IMR-90 (cell line): Measurements from ENCODE around the gene ZNF132. TPM values are rescaled to one million over a fixed set of nuclear protein-coding genes. Genes with fewer than 3 reads are reported as not detected.
"Not testable (repeated sequence)": the region's sequence is repeated elsewhere in the genome, so short reads cannot be mapped to it uniquely, and the experiment has no call there.

ENCODE experiments used
- ATAC-seq: fragments of 200-7000 bp; cut with Tn5 transposase; 2 replicates; pipeline ENCODE4 v1.9.1; 2020; ENCODE audit warnings: low read depth, mild to moderate bottlenecking, moderate library complexity
- BruUV-seq: library from RNA; stranded (reverse); fragments of 400-500 nt; replicated peaks from 2 replicates; lab custom pipeline; 2021; lab: Mats Ljungman, UMichigan
- CTCF ChIA-PET: fragments of 300-600 bp; formaldehyde crosslinking; extraction: SDS; loops from one replicate; lab custom pipeline; 2021; ENCODE audit warnings: antibody characterized with exemption; lab: Yijun Ruan, JAX
- POLR2A ChIA-PET: fragments of 300-600 bp; sonication (Branson Sonifier 250); formaldehyde crosslinking; loops from one replicate; lab custom pipeline; 2022; ENCODE audit warnings: antibody characterized with exemption; ENCODE audit not compliant: unreplicated experiment; lab: Charles Lee
- DNase-seq: peaks from one replicate; pipeline ENCODE4 v3.0.0; 2013
- H2AFZ ChIP-seq: replicated peaks from 2 replicates; pipeline ENCODE3; 2013; ENCODE audit warnings: low read length, mild to moderate bottlenecking; ENCODE audit not compliant: poor library complexity
- H2AK5ac ChIP-seq: 2 replicates; pipeline ENCODE4 v1.6.1; 2013; ENCODE audit warnings: low read depth, low read length, inconsistent platforms
- H2AK9ac ChIP-seq: replicated peaks from 2 replicates; pipeline ENCODE3; 2013; ENCODE audit warnings: mild to moderate bottlenecking, low read depth, low read length, moderate library complexity; ENCODE audit not compliant: poor library complexity
- H2BK120ac ChIP-seq: 2 replicates; pipeline ENCODE4 v1.6.1; 2013; ENCODE audit warnings: low read depth, low read length, inconsistent platforms
- H2BK15ac ChIP-seq: 3 replicates; pipeline ENCODE4 v1.6.1; 2013; ENCODE audit warnings: low read depth, low read length, inconsistent platforms
- H2BK20ac ChIP-seq: 2 replicates; pipeline ENCODE4 v1.6.1; 2013; ENCODE audit warnings: low read depth, mild to moderate bottlenecking, inconsistent platforms, low read length, moderate library complexity
- H2BK5ac ChIP-seq: 2 replicates; pipeline ENCODE4 v1.6.1; 2013; ENCODE audit warnings: mild to moderate bottlenecking, low read depth, low read length, inconsistent platforms; ENCODE audit not compliant: poor library complexity, severe bottlenecking
- H3K14ac ChIP-seq: replicated peaks from 2 replicates; pipeline ENCODE4 v1.6.1; 2013; ENCODE audit warnings: low read depth, low read length, inconsistent platforms
- H3K18ac ChIP-seq: 2 replicates; pipeline ENCODE4 v1.6.1; 2013; ENCODE audit warnings: low read depth, low read length, control low read depth
- H3K23ac ChIP-seq: 2 replicates; pipeline ENCODE4 v1.6.1; 2013; ENCODE audit warnings: low read depth, low read length, inconsistent platforms
- H3K27ac ChIP-seq: 2 replicates; pipeline ENCODE4 v1.5.1; 2013; ENCODE audit warnings: mild to moderate bottlenecking, control low read depth, low read length; ENCODE audit not compliant: insufficient read depth
- H3K27me3 ChIP-seq: 2 replicates; pipeline ENCODE4 v1.6.1; 2013; ENCODE audit warnings: low read length; ENCODE audit not compliant: control insufficient read depth, insufficient read depth
- H3K36me3 ChIP-seq: 2 replicates; pipeline ENCODE4 v1.6.1; 2013; ENCODE audit warnings: low read length, mixed read lengths; ENCODE audit not compliant: control insufficient read depth, insufficient read depth
- H3K4ac ChIP-seq: 2 replicates; pipeline ENCODE4 v1.6.1; 2013; ENCODE audit warnings: low read depth, low read length, inconsistent platforms
- H3K4me1 ChIP-seq: 2 replicates; pipeline ENCODE4 v1.6.1; 2013; ENCODE audit warnings: low read length, mixed read lengths; ENCODE audit not compliant: control insufficient read depth, insufficient read depth
- H3K4me2 ChIP-seq: 2 replicates; pipeline ENCODE4 v1.6.1; 2013; ENCODE audit warnings: low read depth, mild to moderate bottlenecking, control low read depth, low read length, moderate library complexity
- H3K4me3 ChIP-seq: 2 replicates; pipeline ENCODE4 v1.5.1; 2013; ENCODE audit warnings: low read depth, mild to moderate bottlenecking, control low read depth, low read length, moderate library complexity; ENCODE audit not compliant: insufficient read depth
- H3K56ac ChIP-seq: 2 replicates; pipeline ENCODE4 v1.6.1; 2013; ENCODE audit warnings: low read length, inconsistent platforms; ENCODE audit not compliant: insufficient read depth; ENCODE audit errors: extremely low read depth
- H3K79me1 ChIP-seq, 2 experiments: 2 replicates each; pipeline ENCODE4 v1.6.1; 2013; ENCODE audit warnings: low read length in 2 of 2, inconsistent platforms in 1 of 2, low read depth in 1 of 2
- H3K9ac ChIP-seq: 2 replicates; pipeline ENCODE4 v1.6.1; 2013; ENCODE audit warnings: low read depth, low read length, control low read depth
- H3K9me1 ChIP-seq: 2 replicates; pipeline ENCODE4 v1.6.1; 2013; ENCODE audit warnings: low read length, inconsistent platforms; ENCODE audit not compliant: insufficient read depth
- H3K9me3 ChIP-seq: 2 replicates; pipeline ENCODE4 v1.6.1; 2013; ENCODE audit warnings: low read length; ENCODE audit not compliant: control insufficient read depth, insufficient read depth
- H4K20me1 ChIP-seq: 2 replicates; pipeline ENCODE4 v1.6.1; 2013; ENCODE audit warnings: low read length, inconsistent platforms; ENCODE audit not compliant: insufficient read depth
- H4K5ac ChIP-seq: 2 replicates; pipeline ENCODE4 v1.6.1; 2013; ENCODE audit warnings: mild to moderate bottlenecking, low read depth, low read length, control low read depth
- H4K8ac ChIP-seq, 2 experiments: 2 replicates each; pipeline ENCODE4 v1.6.1; 2013; ENCODE audit warnings: low read depth in 2 of 2, low read length in 2 of 2, control low read depth in 1 of 2, inconsistent platforms in 1 of 2
- H4K91ac ChIP-seq: 2 replicates; pipeline ENCODE4 v1.6.1; 2013; ENCODE audit warnings: low read depth, low read length, inconsistent platforms; ENCODE audit not compliant: insufficient read depth
- WGBS, 2 experiments: methylation state at CpG; one replicate each; pipeline versions ENCODE4 v1.1.5 to v1.1.7; 2013; ENCODE audit warnings: missing lambda C conversion rate in 2 of 2; ENCODE audit not compliant: insufficient read length in 1 of 2; ENCODE audit errors: extremely low coverage in 2 of 2; 5-methylcytosine and 5-hydroxymethylcytosine counted together
- dilution Hi-C: fragments of 300-500 bp; cut with HindIII; formaldehyde crosslinking; loops from one replicate; pipeline ENCODE4 v1.14.3; 2018; ENCODE audit warnings: low sequenced_read_pairs; ENCODE audit not compliant: unreplicated experiment
- in situ Hi-C: fragments of 300-500 bp; cut with MboI; formaldehyde crosslinking; loops from 3 replicates; pipeline ENCODE4 v1.14.3; 2019; ENCODE audit warnings: low sequenced_read_pairs, inconsistent platforms, mixed read lengths
- intact Hi-C: fragments of 100-400 bp; cut with micrococcal nuclease; formaldehyde crosslinking; loops from 2 replicates; pipeline ENCODE4 v1.10.0; 2022
- polyA plus RNA-seq, 3 experiments: library from polyadenylated mRNA; depleted of rRNA; stranded (reverse); fragments of >200 nt; gene quantifications; 2 replicates each; pipeline ENCODE4 v1.2.3, GENCODE V29; 2012; ENCODE audit warnings: low replicate concordance in 1 of 3
- total RNA-seq: library from RNA; depleted of rRNA; stranded (reverse); fragments of >200 nt; gene quantifications from 2 replicates; pipeline ENCODE4 v1.2.3, GENCODE V29; 2012

The ZNF132 gene
- total and polyA plus RNA-seq, 2 of the 4 experiments (the other 2 are of a cell fraction), result 2.4 to 13.6 TPM

GRCh38 chr19:58470837-58471543 is 31.0 kb upstream of the ZNF132 start:
- H3K56ac ChIP-seq, H3K23ac ChIP-seq, POLR2A ChIA-PET, ATAC-seq, H4K8ac ChIP-seq, intact Hi-C loops, H3K18ac ChIP-seq, H3K14ac ChIP-seq, H2BK15ac ChIP-seq, H4K91ac ChIP-seq, H4K5ac ChIP-seq, H3K27me3 ChIP-seq, H2AFZ ChIP-seq, H3K4me3 ChIP-seq, BruUV-seq, CTCF ChIA-PET, DNase-seq, H3K4me2 ChIP-seq, H2BK120ac ChIP-seq, H3K9ac ChIP-seq, H3K9me3 ChIP-seq, H3K27ac ChIP-seq, in situ Hi-C loops, H2AK9ac ChIP-seq, H3K4ac ChIP-seq, dilution Hi-C loops, H2BK5ac ChIP-seq, H2BK20ac ChIP-seq, H2AK5ac ChIP-seq: not testable (repeated sequence)
- Histone ChIP-seq H4K20me1 (peaks cover 30% of the 10 kb centered on the region), H3K36me3 (peaks cover 29% of the 10 kb centered on the region), H3K79me1 (peaks cover 14 to 50% of the 10 kb centered on the region in 2 experiments; a peak in 3 of 4 replicates), H3K9me1 (peaks cover 36% of the 10 kb centered on the region), H3K4me1 (peaks cover 21% of the 10 kb centered on the region)
- 93% methylated on average over 10 of the region's 53 CpGs; no CpG with 5 or more reads in 1 of the 2 experiments for WGBS, 2 experiments
